Measurements from ENCODE around the gene MAP3K4. TPM values are rescaled to one million over a fixed set of nuclear protein-coding genes. Genes with fewer than 3 reads are reported as not detected.

The MAP3K4 gene
- polyA plus RNA-seq, 3 donors = 37.1 to 45.9 (median 40.2) TPM

- DNase-seq (ENCODE audit: extremely low read depth in 1 of 11, low read depth in 9 of 11, low spot score in 4 of 11) = peak in 10 of 11 donors; percentile 25 to 63 (median 50)
Measured at GRCh38 chr6:160992061-160992979, 751 bp downstream of the MAP3K4 start.

DNA sequence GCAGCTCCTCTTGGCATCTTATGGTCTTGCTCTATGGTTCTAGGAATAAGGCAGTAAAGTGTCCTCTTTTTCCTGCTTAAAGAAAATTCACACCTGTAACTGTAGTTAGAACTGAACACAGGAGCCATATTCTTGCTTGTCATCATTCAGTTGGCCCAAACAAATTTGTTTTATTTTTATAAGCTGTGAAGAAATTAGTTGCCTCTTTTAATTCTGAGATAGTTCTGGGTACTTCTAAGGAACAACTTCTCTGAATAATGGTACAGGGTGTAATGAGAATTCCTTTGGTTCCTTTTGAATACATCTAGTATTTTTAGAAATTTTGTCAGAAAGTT lies 1.4 kb downstream of the MAP3K4 start:
- no peak for DNase-seq (ENCODE audit: extremely low read depth in 1 of 11, low read depth in 9 of 11, low spot score in 4 of 11)

DNA sequence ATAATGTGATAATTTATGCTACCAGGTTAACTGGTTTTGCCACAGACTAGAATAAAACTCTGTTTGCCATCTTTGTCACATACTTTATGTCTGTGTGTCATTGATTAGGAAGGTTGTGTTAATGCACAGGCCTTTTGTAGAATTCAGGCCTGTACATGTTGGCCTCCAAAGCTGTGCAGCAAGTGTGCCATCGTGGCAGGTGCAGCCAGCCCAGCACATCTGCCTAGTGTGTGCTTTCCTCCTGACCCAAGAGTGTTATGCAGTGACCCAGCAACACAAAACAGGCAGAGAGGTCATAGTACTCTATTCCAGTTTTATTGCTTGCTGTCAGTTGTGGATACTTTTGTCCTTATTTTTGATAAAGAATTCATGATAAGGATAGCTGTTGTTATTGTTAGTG lies 3.7 kb downstream of the MAP3K4 start:
- no peak for DNase-seq (ENCODE audit: extremely low read depth in 1 of 11, low read depth in 9 of 11, low spot score in 4 of 11)

- DNase-seq (ENCODE audit: extremely low read depth in 1 of 11, low read depth in 9 of 11, low spot score in 4 of 11) = no peak
Measured at GRCh38 chr6:160996131-160996601, 4.6 kb downstream of the MAP3K4 start.

GRCh38 chr6:160998217-160998616 lies 6.6 kb downstream of the MAP3K4 start:
- no peak for DNase-seq (ENCODE audit: extremely low read depth in 1 of 11, low read depth in 9 of 11, low spot score in 4 of 11)

GRCh38 chr6:160998766-160999165 lies 7.2 kb downstream of the MAP3K4 start:
- DNase-seq (ENCODE audit: extremely low read depth in 1 of 11, low read depth in 9 of 11, low spot score in 4 of 11) = no peak

DNA sequence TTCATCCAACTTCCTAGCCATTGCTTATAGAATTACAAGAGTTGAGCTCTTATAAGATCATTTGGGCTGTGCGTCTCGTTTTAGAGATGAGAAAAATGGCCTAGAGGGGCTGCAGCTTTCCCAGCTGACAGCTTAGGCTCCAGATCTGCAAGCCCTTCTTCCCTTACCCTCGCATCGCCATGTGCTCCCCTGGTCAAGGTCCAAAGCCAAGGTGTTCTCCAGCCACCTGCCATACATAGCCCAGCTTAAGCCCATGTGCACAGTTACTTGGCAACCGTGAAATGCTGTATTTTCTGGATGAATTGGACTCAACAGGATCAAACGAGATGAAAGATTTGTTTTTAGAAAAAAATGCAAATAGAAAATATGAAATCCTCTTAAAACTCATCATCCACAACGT lies 7.9 kb downstream of the MAP3K4 start:
- no peak for DNase-seq (ENCODE audit: extremely low read depth in 1 of 11, low read depth in 9 of 11, low spot score in 4 of 11)

- DNase-seq (ENCODE audit: extremely low read depth in 1 of 11, low read depth in 9 of 11, low spot score in 4 of 11) = no peak
Measured at GRCh38 chr6:161000632-161001031, 9.1 kb downstream of the MAP3K4 start.

DNA sequence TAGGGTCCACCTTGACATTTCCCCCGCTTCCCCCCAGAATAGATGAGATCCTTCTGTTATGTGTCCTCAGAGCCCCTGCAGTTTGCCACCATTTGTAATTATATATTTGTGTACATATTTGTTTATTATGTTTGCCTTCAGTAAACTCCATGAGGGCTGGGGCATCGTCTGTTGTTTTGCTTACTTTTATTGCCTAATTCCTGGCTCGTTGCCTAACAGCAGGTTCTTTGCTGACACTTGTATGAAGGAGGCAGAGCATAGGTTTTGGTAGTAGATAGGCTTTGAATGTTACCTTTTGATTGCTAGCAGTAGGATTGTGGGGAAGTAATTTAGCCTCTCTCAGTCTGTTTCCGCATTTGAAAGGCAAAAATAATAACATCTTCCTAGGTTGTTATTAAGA lies 9.9 kb downstream of the MAP3K4 start:
- DNase-seq (ENCODE audit: extremely low read depth in 1 of 11, low read depth in 9 of 11, low spot score in 4 of 11) = peak in 1 of 11 donors; percentile 15

DNA sequence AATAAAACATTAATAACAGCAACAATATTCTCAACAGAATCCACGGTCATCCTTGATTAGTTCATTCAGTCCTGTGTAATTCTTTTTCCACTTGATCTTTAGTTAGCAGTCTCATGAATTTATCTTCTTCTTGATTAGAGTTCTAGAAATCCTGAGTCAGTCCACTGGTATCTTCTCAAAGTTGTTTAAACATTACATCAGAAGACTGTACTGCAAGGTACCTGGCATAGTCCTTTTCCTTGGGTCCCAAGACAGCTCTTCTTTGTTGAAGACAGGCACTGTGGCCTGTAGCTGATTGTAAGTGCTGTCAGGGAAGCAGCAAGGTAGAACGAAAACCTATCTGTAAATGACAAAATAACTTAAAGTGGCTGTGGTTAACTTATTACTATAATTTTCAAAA lies 11.8 kb downstream of the MAP3K4 start:
- DNase-seq (ENCODE audit: extremely low read depth in 1 of 11, low read depth in 9 of 11, low spot score in 4 of 11) = no peak

- no peak for DNase-seq (ENCODE audit: extremely low read depth in 1 of 11, low read depth in 9 of 11, low spot score in 4 of 11)
Measured at GRCh38 chr6:161008245-161008644, 16.7 kb downstream of the MAP3K4 start.

- no peak for DNase-seq (ENCODE audit: extremely low read depth in 1 of 11, low read depth in 9 of 11, low spot score in 4 of 11)
Measured at GRCh38 chr6:161009991-161010390, 18.4 kb downstream of the MAP3K4 start.

DNA sequence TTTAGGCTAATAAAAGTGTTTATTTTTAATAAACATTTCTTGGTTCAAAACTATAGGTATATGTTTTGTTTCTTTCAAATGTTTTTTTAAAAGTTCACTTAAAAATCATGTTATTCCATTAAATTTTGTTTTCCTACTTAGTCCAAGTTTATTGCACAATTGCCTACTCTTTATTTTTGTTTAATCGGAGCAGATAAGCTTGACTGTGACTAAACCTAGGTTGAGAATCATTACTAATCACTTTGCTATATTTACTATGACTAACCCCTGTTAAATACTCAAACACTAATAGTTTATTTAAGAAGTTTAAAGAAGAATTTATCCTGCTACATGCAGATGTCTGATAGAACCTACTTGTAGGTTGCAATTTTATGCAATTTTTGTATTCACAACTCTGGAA lies 18.8 kb downstream of the MAP3K4 start:
- DNase-seq (ENCODE audit: extremely low read depth in 1 of 11, low read depth in 9 of 11, low spot score in 4 of 11) = no peak

DNA sequence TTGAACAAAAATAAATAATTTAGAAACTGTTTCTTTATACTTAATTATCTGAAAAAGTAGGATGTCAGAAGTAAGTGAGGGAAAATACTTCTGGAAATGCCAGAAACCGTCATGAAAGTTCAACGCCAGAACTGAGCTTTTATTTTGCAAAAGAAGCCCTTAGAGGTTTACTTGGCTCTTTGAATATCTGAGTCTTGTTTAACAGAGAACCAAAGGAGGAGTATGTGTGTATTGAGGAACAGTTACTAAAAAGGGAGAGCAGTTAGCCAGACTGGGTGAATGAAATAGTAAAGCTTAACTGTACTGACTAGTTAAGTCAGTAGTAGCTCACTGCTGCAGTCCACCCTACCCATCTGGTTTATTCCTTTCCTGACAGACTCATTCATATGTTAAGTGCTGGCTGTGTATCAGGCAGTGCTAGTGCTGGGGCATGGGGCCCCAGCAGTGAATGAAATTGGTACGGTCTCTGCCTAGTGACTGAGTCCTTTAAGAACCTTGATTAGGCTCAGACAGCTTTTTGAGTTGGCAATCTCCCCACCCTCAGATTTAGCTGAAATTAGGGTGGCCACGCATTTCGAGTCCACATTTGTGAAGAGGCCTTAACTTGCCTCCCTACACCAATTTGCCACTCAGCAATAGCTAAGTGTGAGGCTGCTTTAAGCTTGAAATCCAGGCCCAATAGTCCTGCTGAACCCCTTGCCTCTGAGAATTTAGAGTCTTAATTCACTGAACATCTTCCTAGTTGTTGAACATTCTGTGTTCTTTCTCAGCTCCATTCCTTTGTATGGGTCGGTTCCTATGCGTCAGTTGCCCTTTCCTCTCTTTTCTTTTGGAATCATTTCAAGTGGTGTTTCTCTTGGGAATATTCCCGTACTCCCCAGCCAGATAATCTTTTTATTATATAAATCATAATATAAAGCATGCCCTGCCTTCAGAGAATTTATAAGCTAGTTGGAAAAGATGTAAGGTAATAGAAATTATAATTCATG lies 20.2 kb downstream of the MAP3K4 start:
- no peak for DNase-seq (ENCODE audit: extremely low read depth in 1 of 11, low read depth in 9 of 11, low spot score in 4 of 11)

- DNase-seq (ENCODE audit: extremely low read depth in 1 of 11, low read depth in 9 of 11, low spot score in 4 of 11) = no peak
Measured at GRCh38 chr6:161013695-161014094, 22.1 kb downstream of the MAP3K4 start.

GRCh38 chr6:161017766-161018564 lies 26.4 kb downstream of the MAP3K4 start:
- DNase-seq (ENCODE audit: extremely low read depth in 1 of 11, low read depth in 9 of 11, low spot score in 4 of 11) = no peak

- DNase-seq (ENCODE audit: extremely low read depth in 1 of 11, low read depth in 9 of 11, low spot score in 4 of 11) = no peak
Measured at GRCh38 chr6:161019324-161019839, 27.8 kb downstream of the MAP3K4 start.

- DNase-seq (ENCODE audit: extremely low read depth in 1 of 11, low read depth in 9 of 11, low spot score in 4 of 11) = no peak
Measured at GRCh38 chr6:161021543-161021942, 30.0 kb downstream of the MAP3K4 start.
